SK-N-SH treated with all-trans-retinoic acid at 6 μM for 48 hours (cell line): ENCODE results near the gene ZSCAN5B.

ENCODE experiments used
- ATAC-seq: fragments of 200-7000 bp; cut with Tn5 transposase; 3 replicates; pipeline ENCODE4 v1.9.1; 2020; ENCODE audit warnings: mild to moderate bottlenecking, moderate library complexity
- ARNTL ChIP-seq: fragments of 450-650 bp; formaldehyde crosslinking; IDR thresholded peaks from 2 replicates; pipeline ENCODE4 v1.5.0; 2020; ENCODE audit warnings: low read depth, mild to moderate bottlenecking, moderate library complexity, borderline replicate concordance
- BACH2 ChIP-seq: fragments of 250-450 bp; sonication (Bioruptor Pico); IDR thresholded peaks from 2 replicates; pipeline ENCODE4 v1.9.0; 2021; ENCODE audit warnings: mild to moderate bottlenecking, borderline replicate concordance
- CSDC2 ChIP-seq: fragments of 250-450 bp; sonication (Bioruptor Pico); IDR thresholded peaks from 2 replicates; pipeline ENCODE4 v1.5.0; 2020; ENCODE audit warnings: mild to moderate bottlenecking, moderate library complexity
- CSRNP3 ChIP-seq: fragments of 250-450 bp; sonication (Bioruptor Pico); IDR thresholded peaks from 2 replicates; pipeline ENCODE4 v1.5.1; 2021; ENCODE audit warnings: mild to moderate bottlenecking, moderate library complexity
- ESRRG ChIP-seq: fragments of 250-450 bp; sonication (Bioruptor Pico); IDR thresholded peaks from 2 replicates; pipeline ENCODE4 v1.6.1; 2021; ENCODE audit warnings: mild to moderate bottlenecking
- GLIS3 ChIP-seq: fragments of 250-450 bp; sonication (Bioruptor Pico); IDR thresholded peaks from 2 replicates; pipeline ENCODE4 v1.5.0; 2020; ENCODE audit warnings: mild to moderate bottlenecking, moderate library complexity
- ISL1 ChIP-seq: fragments of 250-450 bp; sonication (Bioruptor Pico); IDR thresholded peaks from 2 replicates; pipeline ENCODE4 v2.1.2; 2022; ENCODE audit warnings: mild to moderate bottlenecking, moderate library complexity
- PATZ1 ChIP-seq: fragments of 250-450 bp; sonication (Bioruptor Pico); IDR thresholded peaks from 2 replicates; pipeline ENCODE4 v1.8.0; 2020; ENCODE audit warnings: mild to moderate bottlenecking, moderate library complexity, borderline replicate concordance
- POU6F1 ChIP-seq: fragments of 250-450 bp; sonication (Bioruptor Pico); IDR thresholded peaks from 2 replicates; pipeline ENCODE4 v1.8.0; 2021; ENCODE audit warnings: low read depth, mild to moderate bottlenecking, moderate library complexity, borderline replicate concordance
- PPARA ChIP-seq: fragments of 250-450 bp; sonication (Bioruptor Pico); IDR thresholded peaks from 2 replicates; pipeline ENCODE4 v1.5.0; 2020; ENCODE audit warnings: mild to moderate bottlenecking, borderline replicate concordance
- RARB ChIP-seq: fragments of 250-450 bp; sonication (Bioruptor Pico); IDR thresholded peaks from 2 replicates; pipeline ENCODE4 v1.8.0; 2021; ENCODE audit warnings: mild to moderate bottlenecking, moderate library complexity
- SNAI2 ChIP-seq: fragments of 250-450 bp; sonication (Bioruptor Pico); IDR thresholded peaks from 2 replicates; pipeline ENCODE4 v1.5.0; 2020; ENCODE audit warnings: mild to moderate bottlenecking, moderate library complexity
- TCF4 ChIP-seq: fragments of 250-450 bp; sonication (Bioruptor Pico); IDR thresholded peaks from 2 replicates; pipeline ENCODE4 v1.8.0; 2021; ENCODE audit warnings: mild to moderate bottlenecking, moderate library complexity, borderline replicate concordance
- TOX ChIP-seq: fragments of 250-450 bp; sonication (Bioruptor Pico); IDR thresholded peaks from 2 replicates; pipeline ENCODE4 v1.8.0; 2021; ENCODE audit warnings: mild to moderate bottlenecking, moderate library complexity, borderline replicate concordance
- TSHZ2 ChIP-seq: fragments of 250-450 bp; sonication (Bioruptor Pico); IDR thresholded peaks from 2 replicates; pipeline ENCODE4 v1.5.0; 2020; ENCODE audit warnings: mild to moderate bottlenecking, moderate library complexity
- ZC3H10 ChIP-seq: fragments of 250-450 bp; sonication (Bioruptor Pico); IDR thresholded peaks from 2 replicates; pipeline ENCODE4 v1.5.1; 2021; ENCODE audit warnings: mild to moderate bottlenecking, moderate library complexity
- ZFP3 ChIP-seq: fragments of 250-450 bp; sonication (Bioruptor Pico); IDR thresholded peaks from 2 replicates; pipeline ENCODE4 v1.5.0; 2020; ENCODE audit warnings: mild to moderate bottlenecking, moderate library complexity
- ZFP30 ChIP-seq: fragments of 450-650 bp; formaldehyde crosslinking; IDR thresholded peaks from 2 replicates; pipeline ENCODE4 v1.5.0; 2022; ENCODE audit warnings: mild to moderate bottlenecking, moderate library complexity
- ZNF565 ChIP-seq: fragments of 450-650 bp; formaldehyde crosslinking; conservative IDR thresholded peaks from 2 replicates; pipeline ENCODE4 v1.5.0; 2020; ENCODE audit warnings: low read depth, mild to moderate bottlenecking, moderate library complexity
- ZNF70 ChIP-seq: fragments of 450-650 bp; formaldehyde crosslinking; IDR thresholded peaks from 2 replicates; pipeline ENCODE4 v1.5.0; 2020; ENCODE audit warnings: mild to moderate bottlenecking, moderate library complexity
- ZNF8 ChIP-seq: fragments of 450-650 bp; formaldehyde crosslinking; IDR thresholded peaks from 2 replicates; pipeline ENCODE4 v1.5.0; 2020; ENCODE audit warnings: mild to moderate bottlenecking, moderate library complexity

Gene ZSCAN5B

GRCh38 chr19:56222901-56223300 lies 25.3 kb upstream of the ZSCAN5B start:
- ATAC-seq: no peak
- TF ChIP-seq ZFP3 (CRISPR knock-in tag) (no peak), RARB (no peak), PPARA (CRISPR knock-in tag) (no peak), SNAI2 (CRISPR knock-in tag) (no peak), POU6F1 (no peak), ZNF565 (CRISPR knock-in tag) (no peak), ZC3H10 (CRISPR knock-in tag) (no peak)

- TF ChIP-seq RARB (no peak), ZFP3 (CRISPR knock-in tag) (no peak), ZNF70 (CRISPR knock-in tag) (no peak), CSRNP3 (CRISPR knock-in tag) (no peak), BACH2 (CRISPR knock-in tag) (no peak), ZNF8 (CRISPR knock-in tag) (no peak), CSDC2 (no peak), TOX (CRISPR knock-in tag) (no peak), PPARA (CRISPR knock-in tag) (no peak), ZC3H10 (CRISPR knock-in tag) (no peak), POU6F1 (no peak), PATZ1 (no peak), TCF4 (CRISPR knock-in tag) (no peak), GLIS3 (CRISPR knock-in tag) (no peak), ARNTL (no peak)
Measured at GRCh38 chr19:56221851-56222250, 24.3 kb upstream of the ZSCAN5B start.

GRCh38 chr19:56221442-56221841 lies 23.9 kb upstream of the ZSCAN5B start:
- peak; percentile 51 for ATAC-seq

More at GRCh38 chr19:56221851-56222250, 24.3 kb upstream of the ZSCAN5B start:
- no peak for ATAC-seq

- TF ChIP-seq ZFP30 (no peak), ZC3H10 (CRISPR knock-in tag) (no peak), ESRRG (CRISPR knock-in tag) (no peak), ISL1 (CRISPR knock-in tag) (no peak), TSHZ2 (no peak), ZNF8 (CRISPR knock-in tag) (no peak), BACH2 (CRISPR knock-in tag) (no peak)
- no peak for ATAC-seq
Measured at GRCh38 chr19:56218961-56219360, 21.4 kb upstream of the ZSCAN5B start.
